Upper lobe of right lung (tissue), 1 donor: ENCODE data around the gene PIP5K1B. TPM values are rescaled to one million over a fixed set of nuclear protein-coding genes. Genes with fewer than 3 reads are reported as not detected.

Source experiments
- ATAC-seq: fragments of 200-7000 bp; cut with Tn5 transposase; one replicate; pipeline ENCODE4 v1.9.1; 2020; ENCODE audit warnings: mild to moderate bottlenecking, moderate library complexity
- DNase-seq: peaks from one replicate; pipeline ENCODE4 v3.0.0-alpha.2; 2020
- H3K27ac ChIP-seq: fragments of 200-600 bp; one replicate; pipeline ENCODE4 v1.8.0; 2022
- H3K27me3 ChIP-seq: fragments of 200-600 bp; one replicate; pipeline ENCODE4 v1.8.0; 2022; ENCODE audit warnings: mild to moderate bottlenecking
- H3K36me3 ChIP-seq: fragments of 200-600 bp; one replicate; pipeline ENCODE4 v1.8.0; 2022
- H3K4me1 ChIP-seq: fragments of 200-600 bp; one replicate; pipeline ENCODE4 v1.8.0; 2022
- H3K4me3 ChIP-seq: fragments of 200-600 bp; one replicate; pipeline ENCODE4 v1.8.0; 2022; ENCODE audit warnings: mild to moderate bottlenecking
- H3K9me3 ChIP-seq: fragments of 200-600 bp; one replicate; pipeline ENCODE4 v1.8.0; 2022
- CTCF ChIP-seq: fragments of 200-600 bp; IDR thresholded peaks from one replicate; pipeline ENCODE4 v1.8.0; 2022; ENCODE audit warnings: antibody characterized with exemption
- intact Hi-C: fragments of 100-400 bp; cut with DNase I; formaldehyde crosslinking; loops from one replicate; pipeline ENCODE4 v1.11.0; 2022
- total RNA-seq: library from RNA; stranded (reverse); fragmentation: NEBNext Ultra II Directional; extraction: Animal tissue kit (Norgen Biotek cat#: 25700); gene quantifications from one replicate; pipeline ENCODE4 v1.2.1, GENCODE V29; 2021
- donor health status: DM: no; HTN: yes; CAD: no; lungs with severe emphysema.

The PIP5K1B gene
- total RNA-seq, 1 donor from 2014 or later = 36.5 TPM

- peaks cover 13% of the 10 kb centered on the region for H3K36me3 ChIP-seq
- no peaks in the 10 kb centered on the region for H3K9me3 ChIP-seq
- H3K27me3 ChIP-seq = no peaks in the 10 kb centered on the region
- TF ChIP-seq CTCF = no peak
- H3K27ac ChIP-seq = no peak overlapping the region
- DNase-seq = no peak
- no peaks in the 10 kb centered on the region for H3K4me1 ChIP-seq
- no peak for ATAC-seq
- H3K4me3 ChIP-seq = no peak overlapping the region
- intact Hi-C loops = no loop called here
Observed at GRCh38 chr9:68942790-68943189, 237.8 kb downstream of the PIP5K1B start.

- no peak for ATAC-seq
- no peaks in the 10 kb centered on the region for H3K9me3 ChIP-seq
- no peak overlapping the region for H3K27ac ChIP-seq
- no peaks in the 10 kb centered on the region for H3K27me3 ChIP-seq
- no peaks in the 10 kb centered on the region for H3K4me1 ChIP-seq
- intact Hi-C loops = no loop called here
- no peak for TF ChIP-seq CTCF
- DNase-seq = no peak
- no peak overlapping the region for H3K4me3 ChIP-seq
- no peaks in the 10 kb centered on the region for H3K36me3 ChIP-seq
Observed at GRCh38 chr9:68947015-68947414, 242.0 kb downstream of the PIP5K1B start.

GRCh38 chr9:68947842-68948569 lies 243.0 kb downstream of the PIP5K1B start:
- H3K36me3 ChIP-seq = no peaks in the 10 kb centered on the region
- H3K4me1 ChIP-seq = no peaks in the 10 kb centered on the region
- ATAC-seq (no peak), DNase-seq (no peak)
- no peak for TF ChIP-seq CTCF
- H3K9me3 ChIP-seq = no peaks in the 10 kb centered on the region
- H3K27me3 ChIP-seq = no peaks in the 10 kb centered on the region
- no peak overlapping the region for H3K27ac ChIP-seq
- intact Hi-C loops = no loop called here
- no peak overlapping the region for H3K4me3 ChIP-seq

GRCh38 chr9:68949271-68950000 lies 244.4 kb downstream of the PIP5K1B start:
- Histone ChIP-seq H3K4me3 (no peak overlapping the region), H3K9me3 (no peaks in the 10 kb centered on the region), H3K27me3 (no peaks in the 10 kb centered on the region), H3K27ac (no peak overlapping the region), H3K4me1 (no peaks in the 10 kb centered on the region), H3K36me3 (no peaks in the 10 kb centered on the region)
- DNase-seq (no peak), ATAC-seq (no peak)
- intact Hi-C loops = no loop called here
- peak; percentile 11 for TF ChIP-seq CTCF

GRCh38 chr9:68950188-68950587 lies 245.1 kb downstream of the PIP5K1B start:
- no peak for TF ChIP-seq CTCF

More at GRCh38 chr9:68950188-68950587, 245.1 kb downstream of the PIP5K1B start:
- Histone ChIP-seq H3K27ac (no peak overlapping the region), H3K4me1 (no peaks in the 10 kb centered on the region), H3K36me3 (no peaks in the 10 kb centered on the region), H3K9me3 (no peaks in the 10 kb centered on the region), H3K4me3 (no peak overlapping the region), H3K27me3 (no peaks in the 10 kb centered on the region)
- ATAC-seq (peak; percentile 75), DNase-seq (no peak)
- intact Hi-C loops = no loop called here
